ENCODE results near the gene HSD17B2.
A peak's percentile ranks its signal among the peaks of the same experiment; 100 is the strongest.
"Not testable (repeated sequence)": the region's sequence is repeated elsewhere in the genome, so short reads cannot be mapped to it uniquely, and the experiment has no call there.

Gene HSD17B2

GRCh38 chr16:82008957-82009592 is 26.0 kb upstream of the HSD17B2 start:
- peak in 1 of 2 experiments; percentile 23 for DNase-seq (ENCODE audit: low read depth in 1 of 2, low spot score in 1 of 2)
- in situ Hi-C loops (cut with HindIII; ENCODE audit: low pct_unique_long_range_greater_than_20kb, low sequenced_read_pairs), result no loop called here
- TF ChIP-seq JUND (IDR thresholded peaks at IDR 0.05; ENCODE audit: low read depth), result no peak

- in situ Hi-C loops (cut with HindIII; ENCODE audit: low pct_unique_long_range_greater_than_20kb, low sequenced_read_pairs); DNase-seq (ENCODE audit: low read depth in 1 of 2, low spot score in 1 of 2): not testable (repeated sequence)
Measured at GRCh38 chr16:82009789-82010188, 25.3 kb upstream of the HSD17B2 start.

GRCh38 chr16:82010649-82011048 is 24.4 kb upstream of the HSD17B2 start:
- TF ChIP-seq JUND (IDR thresholded peaks at IDR 0.05; ENCODE audit: low read depth), result no peak
- DNase-seq (ENCODE audit: low read depth in 1 of 2, low spot score in 1 of 2), result no peak
- in situ Hi-C loops (cut with HindIII; ENCODE audit: low pct_unique_long_range_greater_than_20kb, low sequenced_read_pairs), result no loop called here

GRCh38 chr16:82011199-82011641 is 23.8 kb upstream of the HSD17B2 start, which contains the start of gene SDR42E1:
Gene SDR42E1 (minus strand): TSS chr16:82011470. CDS start chr16:82000858, 10,612 bp downstream.
- TF ChIP-seq JUND (IDR thresholded peaks at IDR 0.05; ENCODE audit: low read depth), result no peak
- in situ Hi-C loops (cut with HindIII; ENCODE audit: low pct_unique_long_range_greater_than_20kb, low sequenced_read_pairs), result no loop called here
- no peak for DNase-seq (ENCODE audit: low read depth in 1 of 2, low spot score in 1 of 2)

GRCh38 chr16:82013139-82013538 is 21.9 kb upstream of the HSD17B2 start:
- in situ Hi-C loops (cut with HindIII; ENCODE audit: low pct_unique_long_range_greater_than_20kb, low sequenced_read_pairs), result no loop called here
- no peak for DNase-seq (ENCODE audit: low read depth in 1 of 2, low spot score in 1 of 2)
- no peak for TF ChIP-seq JUND (IDR thresholded peaks at IDR 0.05; ENCODE audit: low read depth)

GRCh38 chr16:82016263-82016662 is 18.8 kb upstream of the HSD17B2 start:
- in situ Hi-C loops (cut with HindIII; ENCODE audit: low pct_unique_long_range_greater_than_20kb, low sequenced_read_pairs), result no loop called here
- DNase-seq (ENCODE audit: low read depth in 1 of 2, low spot score in 1 of 2), result peak in 1 of 2 experiments; percentile 55
- no peak for TF ChIP-seq JUND (IDR thresholded peaks at IDR 0.05; ENCODE audit: low read depth)

GRCh38 chr16:82016964-82017363 is 18.1 kb upstream of the HSD17B2 start:
- TF ChIP-seq JUND (IDR thresholded peaks at IDR 0.05; ENCODE audit: low read depth), result no peak
- in situ Hi-C loops (cut with HindIII; ENCODE audit: low pct_unique_long_range_greater_than_20kb, low sequenced_read_pairs), result no loop called here
- DNase-seq (ENCODE audit: low read depth in 1 of 2, low spot score in 1 of 2), result no peak

GRCh38 chr16:82017911-82018568 is 17.0 kb upstream of the HSD17B2 start:
- TF ChIP-seq JUND (IDR thresholded peaks at IDR 0.05; ENCODE audit: low read depth), result no peak
- no peak for DNase-seq (ENCODE audit: low read depth in 1 of 2, low spot score in 1 of 2)
- in situ Hi-C loops (cut with HindIII; ENCODE audit: low pct_unique_long_range_greater_than_20kb, low sequenced_read_pairs), result no loop called here

GRCh38 chr16:82019535-82019934 is 15.5 kb upstream of the HSD17B2 start:
- no peak for DNase-seq (ENCODE audit: low read depth in 1 of 2, low spot score in 1 of 2)
- in situ Hi-C loops (cut with HindIII; ENCODE audit: low pct_unique_long_range_greater_than_20kb, low sequenced_read_pairs), result no loop called here
- TF ChIP-seq JUND (IDR thresholded peaks at IDR 0.05; ENCODE audit: low read depth), result no peak

- in situ Hi-C loops (cut with HindIII; ENCODE audit: low pct_unique_long_range_greater_than_20kb, low sequenced_read_pairs), result no loop called here
- TF ChIP-seq JUND (IDR thresholded peaks at IDR 0.05; ENCODE audit: low read depth), result no peak
- no peak for DNase-seq (ENCODE audit: low read depth in 1 of 2, low spot score in 1 of 2)
Measured at GRCh38 chr16:82020051-82020450, 15.0 kb upstream of the HSD17B2 start.

- no peak for TF ChIP-seq JUND (IDR thresholded peaks at IDR 0.05; ENCODE audit: low read depth)
- in situ Hi-C loops (cut with HindIII; ENCODE audit: low pct_unique_long_range_greater_than_20kb, low sequenced_read_pairs), result no loop called here
- no peak for DNase-seq (ENCODE audit: low read depth in 1 of 2, low spot score in 1 of 2)
Measured at GRCh38 chr16:82023206-82023605, 11.8 kb upstream of the HSD17B2 start.

- in situ Hi-C loops (cut with HindIII; ENCODE audit: low pct_unique_long_range_greater_than_20kb, low sequenced_read_pairs), result no loop called here
- DNase-seq (ENCODE audit: low read depth in 1 of 2, low spot score in 1 of 2), result no peak
- TF ChIP-seq JUND (IDR thresholded peaks at IDR 0.05; ENCODE audit: low read depth), result no peak
Measured at GRCh38 chr16:82024316-82024715, 10.7 kb upstream of the HSD17B2 start.

GRCh38 chr16:82024883-82025282 is 10.2 kb upstream of the HSD17B2 start:
- in situ Hi-C loops (cut with HindIII; ENCODE audit: low pct_unique_long_range_greater_than_20kb, low sequenced_read_pairs), result no loop called here
- no peak for DNase-seq (ENCODE audit: low read depth in 1 of 2, low spot score in 1 of 2)
- no peak for TF ChIP-seq JUND (IDR thresholded peaks at IDR 0.05; ENCODE audit: low read depth)
